ENCODE measurements around the gene NUP50.

Gene NUP50

DNA sequence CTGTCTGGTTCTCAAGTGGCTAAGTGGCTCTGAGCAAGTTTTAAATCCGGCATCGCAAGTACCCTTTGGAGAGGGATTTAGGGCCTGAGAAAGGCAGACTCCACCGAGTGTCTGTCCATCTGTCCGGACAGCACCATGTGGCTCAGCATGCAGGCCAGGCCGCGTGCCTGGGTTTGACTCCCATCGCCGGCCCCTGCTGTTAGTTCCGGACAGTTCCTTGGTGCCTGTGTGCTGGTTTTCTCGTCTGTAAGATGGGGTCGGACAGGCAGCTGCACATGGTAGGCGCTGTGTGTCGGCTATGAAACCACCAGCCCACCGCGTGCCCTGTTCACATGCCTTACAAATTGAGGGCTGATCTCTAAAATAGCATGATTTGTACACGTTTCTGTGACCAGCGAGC, 31.0 kb downstream of the NUP50 start:
- no peak for DNase-seq (ENCODE audit: low spot score)

GRCh38 chr22:45195616-45196015, 31.9 kb downstream of the NUP50 start:
- DNase-seq (ENCODE audit: low spot score), result no peak

GRCh38 chr22:45196308-45196707, 32.6 kb downstream of the NUP50 start:
- DNase-seq (ENCODE audit: low spot score), result no peak

DNA sequence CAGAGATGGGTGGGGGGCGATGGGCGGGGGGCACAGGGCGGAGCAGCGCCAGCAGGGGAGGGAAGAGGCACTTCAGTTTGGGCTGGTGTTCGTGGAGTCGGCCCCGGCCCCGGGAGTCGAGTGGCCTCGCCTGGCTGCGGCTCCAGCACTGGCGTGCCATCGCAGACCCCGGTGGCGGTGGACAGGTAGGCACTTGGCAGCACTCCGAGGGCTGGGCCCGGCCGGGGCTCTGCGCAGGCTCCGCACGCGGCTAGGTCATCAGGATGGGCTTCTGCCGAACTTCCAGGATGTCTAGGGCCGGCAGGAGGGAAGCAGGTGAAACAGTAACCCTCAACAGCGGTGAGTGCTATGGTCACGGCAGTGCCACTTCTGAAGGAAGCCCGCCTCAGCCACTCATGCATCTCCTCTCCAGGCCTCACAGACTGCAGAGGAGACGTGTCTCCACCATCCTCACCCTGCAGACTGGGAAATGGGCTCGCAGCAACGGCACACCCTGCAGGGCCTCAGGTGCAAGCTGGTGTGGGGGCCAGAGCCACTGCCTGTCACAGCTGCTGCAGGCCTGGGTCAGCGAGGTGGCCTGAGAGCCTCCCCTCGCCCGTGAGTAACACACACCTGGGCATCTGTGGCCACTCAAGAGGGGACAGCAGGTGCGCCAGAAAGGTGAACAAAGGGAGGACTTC, 33.3 kb downstream of the NUP50 start:
- no peak for DNase-seq (ENCODE audit: low spot score)

GRCh38 chr22:45197606-45198462, 34.1 kb downstream of the NUP50 start:
- DNase-seq (ENCODE audit: low spot score), result no peak

GRCh38 chr22:45198463-45198795, 34.7 kb downstream of the NUP50 start:
- DNase-seq (ENCODE audit: low spot score), result no peak

DNA sequence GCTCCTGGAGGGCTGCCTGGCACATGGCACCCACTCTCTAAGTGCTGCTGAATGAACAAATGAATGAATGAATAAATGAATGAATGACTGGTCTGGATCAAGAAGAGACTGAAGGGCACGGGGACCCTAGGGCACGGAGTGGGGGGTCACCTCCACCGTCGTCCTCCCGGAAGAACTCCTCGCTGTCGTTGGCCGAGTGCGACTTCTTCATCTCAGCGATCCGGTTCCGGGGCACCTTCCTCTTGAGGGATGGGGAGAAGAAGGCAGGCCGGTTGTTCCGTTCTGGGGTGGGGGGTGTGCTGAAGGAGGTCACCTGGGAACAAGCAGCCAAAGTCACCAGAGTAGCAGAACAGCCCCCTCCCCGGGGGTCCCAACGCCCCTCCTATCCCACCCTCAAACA, 36.0 kb downstream of the NUP50 start:
- no peak for DNase-seq (ENCODE audit: low spot score)

- no peak for DNase-seq (ENCODE audit: low spot score)
These were observed 36.5 kb downstream of the NUP50 start for GRCh38 chr22:45200230-45200629.

DNA sequence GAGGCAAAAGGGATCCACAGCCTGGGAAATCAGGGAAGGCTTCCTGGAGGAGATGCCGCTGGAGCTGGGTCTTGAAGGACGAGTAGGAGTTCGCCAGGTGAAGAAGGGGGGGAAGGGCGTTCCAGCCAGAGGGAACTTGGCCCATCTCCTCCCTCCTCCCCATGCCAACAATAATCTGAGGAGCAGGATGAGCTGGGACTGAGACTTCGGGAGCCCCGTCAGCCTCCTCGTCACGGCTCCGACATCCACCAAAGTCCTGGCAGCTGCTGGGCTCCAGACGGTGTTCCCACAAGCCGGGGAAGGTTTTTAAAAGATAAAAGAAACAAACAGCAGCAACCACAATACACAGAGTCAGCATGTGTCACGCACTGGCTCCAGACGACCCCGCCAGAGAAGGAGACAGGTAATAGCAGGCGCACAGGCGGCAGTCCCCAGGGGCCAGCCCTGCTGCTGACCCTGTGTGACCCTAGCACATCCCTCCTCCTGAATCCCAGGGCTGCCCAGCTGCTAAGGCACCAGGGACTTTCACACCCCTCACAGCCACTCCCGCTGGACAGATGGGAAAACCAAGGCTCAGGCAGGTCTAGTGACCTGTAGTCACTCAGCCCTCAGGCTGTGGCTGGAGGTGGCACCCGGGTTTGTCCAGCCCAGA, 37.3 kb downstream of the NUP50 start:
- no peak for DNase-seq (ENCODE audit: low spot score)

GRCh38 chr22:45201678-45202332, 38.1 kb downstream of the NUP50 start:
- DNase-seq (ENCODE audit: low spot score), result no peak

DNA sequence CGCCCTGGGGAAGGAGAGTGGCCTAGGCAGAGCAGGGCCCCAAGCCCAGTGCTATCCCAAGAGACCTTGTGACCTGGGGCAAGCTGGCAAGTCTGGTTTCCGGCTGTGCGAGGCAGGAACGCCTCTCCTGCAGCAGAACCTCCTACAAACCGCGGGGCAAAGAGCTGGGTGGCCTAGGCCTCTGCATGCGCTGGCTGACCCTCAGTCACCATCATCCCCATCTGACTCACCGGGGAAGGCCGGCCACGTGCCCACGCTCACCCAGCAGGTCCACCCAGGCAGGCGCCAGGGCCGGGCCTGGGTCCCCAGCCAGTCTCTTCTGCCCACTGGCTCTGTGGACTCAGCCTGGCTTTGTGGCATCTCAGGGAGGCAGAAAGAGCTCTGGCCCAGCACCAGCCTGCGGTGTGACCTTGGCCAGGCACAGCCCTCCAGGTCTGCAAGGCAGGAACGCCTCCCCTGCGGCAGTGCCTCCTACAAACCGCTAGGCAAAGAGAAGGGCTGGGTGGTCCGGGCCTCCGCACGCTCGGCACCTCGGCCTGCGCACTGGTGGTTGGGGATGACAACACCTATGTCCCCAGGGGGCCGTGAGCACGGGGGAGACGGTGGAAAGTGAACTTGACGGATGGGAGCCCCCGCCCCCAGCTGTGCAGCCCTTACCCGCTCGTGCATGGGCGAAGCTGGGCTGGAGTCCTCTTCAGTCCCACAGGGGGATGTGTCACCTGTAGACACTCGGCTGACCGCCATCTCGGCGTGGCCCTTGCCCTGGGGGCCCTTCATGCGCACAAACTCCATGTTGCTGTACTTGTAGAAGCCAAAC, 38.8 kb downstream of the NUP50 start:
- DNase-seq (ENCODE audit: low spot score), result no peak

GRCh38 chr22:45203150-45203951, 39.6 kb downstream of the NUP50 start:
- no peak for DNase-seq (ENCODE audit: low spot score)

DNA sequence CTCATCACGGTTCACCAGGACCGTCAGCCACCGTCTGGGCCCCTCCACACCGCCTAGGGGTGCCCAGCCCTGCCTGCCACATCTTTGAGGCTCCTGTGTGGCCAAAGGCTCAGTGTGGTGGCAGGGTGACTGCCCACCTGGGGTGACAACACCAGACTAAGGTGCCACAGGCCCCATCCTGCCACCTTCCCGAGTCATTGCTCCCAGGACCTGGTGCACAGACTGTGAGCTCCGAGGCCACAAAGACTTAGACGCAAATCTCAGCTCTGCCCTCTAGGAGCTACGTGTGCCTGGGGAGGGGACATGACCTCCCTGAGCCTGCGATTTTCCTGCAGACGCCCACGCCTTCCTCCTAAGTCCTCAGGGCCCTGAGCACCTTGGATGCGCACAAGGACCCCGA, 40.5 kb downstream of the NUP50 start:
- DNase-seq (ENCODE audit: low spot score), result no peak

GRCh38 chr22:45204819-45205218, 41.1 kb downstream of the NUP50 start:
- DNase-seq (ENCODE audit: low spot score), result no peak

DNA sequence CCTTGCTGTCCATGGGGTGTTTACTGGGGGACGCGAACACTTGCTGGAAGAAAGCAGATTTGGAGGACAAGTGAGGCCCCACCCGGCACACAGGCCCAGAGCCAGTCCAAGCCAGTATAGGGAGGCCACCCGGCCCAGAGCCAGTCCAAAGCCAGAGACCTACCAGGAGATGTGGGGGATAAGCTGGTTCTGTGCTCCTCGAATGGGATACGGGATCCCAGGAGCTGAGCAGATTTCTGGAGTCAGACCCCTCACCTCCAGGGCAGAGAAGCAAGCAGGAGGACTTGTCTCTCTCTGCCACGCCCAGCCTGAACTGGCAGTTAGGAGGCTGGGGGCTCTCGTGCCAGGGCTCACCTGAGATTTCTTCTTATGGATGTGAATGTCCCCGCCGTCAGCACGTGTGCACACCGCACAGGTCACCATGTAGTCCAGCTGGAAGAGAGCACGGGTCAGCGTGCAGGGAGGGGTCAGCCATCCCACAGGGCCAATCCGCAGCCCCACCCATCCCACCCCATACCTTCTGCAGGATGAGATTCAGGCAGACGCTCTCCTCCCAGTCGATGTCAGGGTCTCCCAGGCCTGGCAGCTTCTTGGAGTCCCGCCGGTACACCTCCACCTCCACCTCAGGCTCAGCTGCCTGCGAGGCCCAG, 41.7 kb downstream of the NUP50 start:
- DNase-seq (ENCODE audit: low spot score), result no peak

DNA sequence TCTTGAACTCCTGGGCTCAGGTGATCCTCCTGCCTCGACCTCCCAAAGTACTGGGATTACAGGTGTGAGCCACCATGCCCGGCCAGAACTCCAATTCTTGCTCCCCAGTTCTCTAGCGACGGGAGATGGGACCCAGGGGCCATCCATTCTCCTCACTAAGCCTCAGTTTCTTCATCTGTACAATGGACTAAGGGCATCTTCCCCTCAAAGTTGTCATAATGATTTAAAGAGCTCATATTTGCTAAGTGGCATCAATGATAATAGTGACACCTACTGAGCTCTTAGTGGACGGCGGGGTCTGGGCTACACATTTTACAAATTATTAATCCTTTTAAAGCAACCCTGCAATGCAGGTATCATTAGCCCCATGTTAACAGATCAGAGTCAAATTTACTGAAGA, 42.5 kb downstream of the NUP50 start:
- DNase-seq (ENCODE audit: low spot score), result no peak

DNA sequence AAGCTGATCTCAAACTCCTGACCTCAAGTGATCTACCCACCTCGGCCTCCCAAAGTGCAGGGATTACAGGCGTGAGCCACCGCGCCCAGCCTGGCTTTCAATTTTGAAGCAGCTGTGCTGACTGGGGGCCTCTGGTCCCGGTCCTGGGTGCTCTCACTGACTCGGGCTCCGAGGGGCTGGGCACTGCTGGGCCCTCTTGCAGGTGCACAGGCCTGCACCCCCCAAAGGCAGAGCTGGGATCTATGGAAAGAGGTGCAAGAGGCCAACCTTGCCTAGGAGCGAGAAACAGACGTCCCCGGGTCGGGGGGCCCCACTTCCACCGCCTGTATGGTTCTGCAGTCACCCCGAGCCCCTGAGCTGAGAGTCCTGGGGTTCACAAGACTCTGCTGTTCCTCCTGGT, 43.8 kb downstream of the NUP50 start:
- no peak for DNase-seq (ENCODE audit: low spot score)

DNA sequence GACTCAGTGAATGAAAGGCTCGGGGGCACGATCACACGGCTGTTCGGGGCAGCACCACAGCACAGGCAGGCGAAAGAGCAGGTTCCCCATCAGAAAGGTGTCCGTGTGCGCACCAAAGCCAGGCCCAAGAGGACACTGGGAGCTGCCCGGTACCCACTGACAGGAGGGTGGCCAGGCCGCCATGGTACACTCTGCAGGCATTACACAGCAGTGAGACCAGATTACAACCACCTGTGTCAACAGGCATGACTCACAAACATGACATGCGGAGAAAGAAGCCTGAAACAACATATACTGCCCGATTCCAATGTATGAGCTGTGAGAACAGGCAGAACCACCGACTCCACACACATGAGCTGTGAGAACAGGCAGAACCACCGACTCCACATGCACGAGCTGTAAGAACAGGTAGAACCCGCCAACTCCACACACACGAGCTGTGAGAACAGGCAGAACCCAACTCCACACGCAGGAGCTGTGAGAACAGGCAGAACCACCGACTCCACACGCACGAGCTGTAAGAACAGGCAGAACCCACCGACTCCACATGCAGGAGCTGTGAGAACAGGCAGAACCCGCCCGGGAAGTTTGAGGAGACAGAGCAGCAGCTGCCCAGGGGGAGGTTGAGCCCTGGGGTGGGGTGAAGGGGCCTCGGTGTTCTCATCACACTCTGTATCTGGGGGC, 44.4 kb downstream of the NUP50 start:
- DNase-seq (ENCODE audit: low spot score), result no peak

DNA sequence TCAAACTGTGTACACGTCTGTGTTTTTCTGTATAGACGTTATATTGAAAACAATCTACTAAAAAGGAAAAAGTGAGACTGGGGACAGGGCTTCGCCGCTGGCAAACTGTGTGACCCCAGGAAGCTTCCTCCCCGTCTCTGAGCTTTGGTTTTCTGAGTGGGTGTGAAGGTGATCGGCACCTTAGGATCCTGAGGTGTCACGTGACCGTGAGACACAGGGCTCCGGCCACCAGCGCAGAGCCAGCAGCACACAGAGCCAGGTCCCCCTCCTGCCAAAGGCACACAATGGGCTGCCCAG, 44.9 kb downstream of the NUP50 start:
- DNase-seq (ENCODE audit: low spot score), result no peak
